OCI-LY1 (cell line): ENCODE measurements around the gene PRPS2.

ENCODE experiments used
- EZH2 ChIP-seq: fragments of 200-600 bp; sonication (generic), shearing (Covaris generic); IDR thresholded peaks from 2 replicates; pipeline ENCODE4 v1.8.0; 2017; ENCODE audit warnings: borderline replicate concordance, mixed run types, mild to moderate bottlenecking, antibody characterized with exemption, low read length, moderate library complexity, mixed read lengths
- TF ChIP-seq, protein P1 (sequence below): fragments of 200-600 bp; sonication (generic), shearing (Covaris generic); IDR thresholded peaks from 2 replicates; pipeline ENCODE4 v1.5.1; 2017; ENCODE audit warnings: mild to moderate bottlenecking, antibody characterized with exemption, low read length, moderate library complexity, mixed read lengths

GRCh38 chrX:12866451-12867377 is 75.5 kb downstream of the PRPS2 start, which contains the start of gene TLR7:
- TF ChIP-seq, protein P1, sequence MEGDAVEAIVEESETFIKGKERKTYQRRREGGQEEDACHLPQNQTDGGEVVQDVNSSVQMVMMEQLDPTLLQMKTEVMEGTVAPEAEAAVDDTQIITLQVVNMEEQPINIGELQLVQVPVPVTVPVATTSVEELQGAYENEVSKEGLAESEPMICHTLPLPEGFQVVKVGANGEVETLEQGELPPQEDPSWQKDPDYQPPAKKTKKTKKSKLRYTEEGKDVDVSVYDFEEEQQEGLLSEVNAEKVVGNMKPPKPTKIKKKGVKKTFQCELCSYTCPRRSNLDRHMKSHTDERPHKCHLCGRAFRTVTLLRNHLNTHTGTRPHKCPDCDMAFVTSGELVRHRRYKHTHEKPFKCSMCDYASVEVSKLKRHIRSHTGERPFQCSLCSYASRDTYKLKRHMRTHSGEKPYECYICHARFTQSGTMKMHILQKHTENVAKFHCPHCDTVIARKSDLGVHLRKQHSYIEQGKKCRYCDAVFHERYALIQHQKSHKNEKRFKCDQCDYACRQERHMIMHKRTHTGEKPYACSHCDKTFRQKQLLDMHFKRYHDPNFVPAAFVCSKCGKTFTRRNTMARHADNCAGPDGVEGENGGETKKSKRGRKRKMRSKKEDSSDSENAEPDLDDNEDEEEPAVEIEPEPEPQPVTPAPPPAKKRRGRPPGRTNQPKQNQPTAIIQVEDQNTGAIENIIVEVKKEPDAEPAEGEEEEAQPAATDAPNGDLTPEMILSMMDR: no peak
- TF ChIP-seq EZH2: no peak
